Stimulated activated CD8-positive, alpha-beta memory T cell treated with anti-CD3 and anti-CD28 coated beads, Interleukin-7, amount 100 ng/mL, for 1 hour (primary cell): ENCODE data around the gene LEMD2.

Experiments
- DNase-seq, 2 donors: peaks; one replicate each; pipeline ENCODE4 v3.0.0-alpha.2; 2020; ENCODE audit warnings: low read depth in 2 of 2

Gene LEMD2

GRCh38 chr6:33756211-33756954, 32.5 kb downstream of the LEMD2 start:
- DNase-seq: no peak

GRCh38 chr6:33755070-33755869, 33.7 kb downstream of the LEMD2 start:
- DNase-seq: no peak

GRCh38 chr6:33754222-33754621, 34.7 kb downstream of the LEMD2 start:
- no peak for DNase-seq

- DNase-seq: no peak
Observed at GRCh38 chr6:33752646-33753015, 36.3 kb downstream of the LEMD2 start.

GRCh38 chr6:33751771-33752645, 36.9 kb downstream of the LEMD2 start:
- no peak for DNase-seq

- no peak for DNase-seq
Observed at GRCh38 chr6:33750244-33750991, 38.5 kb downstream of the LEMD2 start.

GRCh38 chr6:33749401-33749800, 39.5 kb downstream of the LEMD2 start:
- DNase-seq: no peak

- no peak for DNase-seq
Observed at GRCh38 chr6:33748841-33749240, 40.1 kb downstream of the LEMD2 start.

GRCh38 chr6:33747823-33748222, 41.1 kb downstream of the LEMD2 start:
- no peak for DNase-seq

GRCh38 chr6:33746651-33747100, 42.3 kb downstream of the LEMD2 start, which contains the start of gene IP6K3:
Gene IP6K3 (minus strand): TSS chr6:33746905. CDS start chr6:33735476, 11,429 bp downstream.
- DNase-seq: no peak

- no peak for DNase-seq
Observed at GRCh38 chr6:33746036-33746600, 42.8 kb downstream of the LEMD2 start.

GRCh38 chr6:33745548-33745947, 43.4 kb downstream of the LEMD2 start:
- DNase-seq: no peak

GRCh38 chr6:33744895-33745546, 43.9 kb downstream of the LEMD2 start:
- DNase-seq: no peak

- DNase-seq: peak; percentile 47 to 57
Observed at GRCh38 chr6:33744001-33744848, 44.7 kb downstream of the LEMD2 start.

GRCh38 chr6:33742837-33743236, 46.1 kb downstream of the LEMD2 start:
- DNase-seq: no peak

- DNase-seq: no peak
Observed at GRCh38 chr6:33742092-33742491, 46.8 kb downstream of the LEMD2 start.

GRCh38 chr6:33740794-33741193, 48.1 kb downstream of the LEMD2 start:
- no peak for DNase-seq

GRCh38 chr6:33740204-33740608, 48.7 kb downstream of the LEMD2 start:
- no peak for DNase-seq

GRCh38 chr6:33739571-33739970, 49.4 kb downstream of the LEMD2 start:
- no peak for DNase-seq
